ENCODE measurements around the gene EP400. TPM values are rescaled to one million over a fixed set of nuclear protein-coding genes. Genes with fewer than 3 reads are reported as not detected.

Gene EP400
- total and polyA plus RNA-seq, 4 donors, result 11.4 to 47.8 (median 25.7) TPM

- Histone ChIP-seq H3K27ac (ENCODE audit: low read depth in 1 of 2, low read length in 1 of 2) (no peak overlapping the region), H3K4me3 (no peak overlapping the region), H3K9ac (ENCODE audit: insufficient read depth in 1 of 2, low read length in 2 of 2) (no peak overlapping the region), H3K4me1 (ENCODE audit: control insufficient read depth in 5 of 5, insufficient read depth in 5 of 5, low read length in 5 of 5) (peaks cover 0 to 6% (median 0%) of the 10 kb centered on the region in 5 donors), H3K36me3 (ENCODE audit: control insufficient read depth in 4 of 4, insufficient read depth in 4 of 4, low read length in 4 of 4) (peaks cover 0 to 12% (median 6%) of the 10 kb centered on the region in 4 donors), H3K9me3 (ENCODE audit: control insufficient read depth in 4 of 4, insufficient read depth in 3 of 4, low read length in 3 of 4) (no peaks in the 10 kb centered on the region), H3K27me3 (ENCODE audit: control insufficient read depth in 3 of 3, insufficient read depth in 3 of 3, low read length in 2 of 3) (no peaks in the 10 kb centered on the region)
- 86 to 92% methylated on average over 8 of the region's 8 CpGs for WGBS, 2 donors
- DNase-seq (no peak), ATAC-seq (ENCODE audit: insufficient read depth, low FRiP score) (no peak)
- TF ChIP-seq CTCF (IDR thresholded peaks at IDR 0.05; ENCODE audit: control extremely low read depth, extremely low read depth), result no peak
Measured at GRCh38 chr12:131962069-131962468, 12.3 kb downstream of the EP400 start.

GRCh38 chr12:131963381-131963780 lies 13.6 kb downstream of the EP400 start:
- Histone ChIP-seq H3K9ac (ENCODE audit: insufficient read depth in 1 of 2, low read length in 2 of 2) (no peak overlapping the region), H3K4me3 (no peak overlapping the region), H3K36me3 (ENCODE audit: control insufficient read depth in 4 of 4, insufficient read depth in 4 of 4, low read length in 4 of 4) (peaks cover 0 to 12% (median 6%) of the 10 kb centered on the region in 4 donors), H3K9me3 (ENCODE audit: control insufficient read depth in 4 of 4, insufficient read depth in 3 of 4, low read length in 3 of 4) (no peaks in the 10 kb centered on the region), H3K4me1 (ENCODE audit: control insufficient read depth in 5 of 5, insufficient read depth in 5 of 5, low read length in 5 of 5) (peaks cover 0 to 6% (median 0%) of the 10 kb centered on the region in 5 donors), H3K27ac (ENCODE audit: low read depth in 1 of 2, low read length in 1 of 2) (no peak overlapping the region), H3K27me3 (ENCODE audit: control insufficient read depth in 3 of 3, insufficient read depth in 3 of 3, low read length in 2 of 3) (no peaks in the 10 kb centered on the region)
- WGBS, 2 donors, result 81 to 82% methylated on average over 4 of the region's 4 CpGs
- no peak for DNase-seq
- TF ChIP-seq CTCF (IDR thresholded peaks at IDR 0.05; ENCODE audit: control extremely low read depth, extremely low read depth), result no peak
- ATAC-seq (ENCODE audit: insufficient read depth, low FRiP score), result no peak

GRCh38 chr12:131965073-131965472 lies 15.3 kb downstream of the EP400 start:
- no peak overlapping the region for H3K9ac ChIP-seq (ENCODE audit: insufficient read depth in 1 of 2, low read length in 2 of 2)
- no peak overlapping the region for H3K4me3 ChIP-seq
- 79 to 92% methylated on average over 2 of the region's 2 CpGs for WGBS, 2 donors
- H3K27ac ChIP-seq (ENCODE audit: low read depth in 1 of 2, low read length in 1 of 2), result no peak overlapping the region
- ATAC-seq (ENCODE audit: insufficient read depth, low FRiP score) (no peak), DNase-seq (no peak)
- no peak for TF ChIP-seq CTCF (IDR thresholded peaks at IDR 0.05; ENCODE audit: control extremely low read depth, extremely low read depth)
- H3K9me3 ChIP-seq (ENCODE audit: control insufficient read depth in 4 of 4, insufficient read depth in 3 of 4, low read length in 3 of 4), result no peaks in the 10 kb centered on the region
- no peaks in the 10 kb centered on the region for H3K27me3 ChIP-seq (ENCODE audit: control insufficient read depth in 3 of 3, insufficient read depth in 3 of 3, low read length in 2 of 3)
- H3K4me1 ChIP-seq (ENCODE audit: control insufficient read depth in 5 of 5, insufficient read depth in 5 of 5, low read length in 5 of 5), result peaks cover 0 to 3% (median 0%) of the 10 kb centered on the region in 5 donors
- H3K36me3 ChIP-seq (ENCODE audit: control insufficient read depth in 4 of 4, insufficient read depth in 4 of 4, low read length in 4 of 4), result peaks cover under 1 to 12% (median 6%) of the 10 kb centered on the region in 4 donors

GRCh38 chr12:131971226-131971625 lies 21.5 kb downstream of the EP400 start:
- H3K36me3 ChIP-seq (ENCODE audit: control insufficient read depth in 4 of 4, insufficient read depth in 4 of 4, low read length in 4 of 4), result peaks cover 0 to 4% (median 2%) of the 10 kb centered on the region in 4 donors
- H3K27ac ChIP-seq (ENCODE audit: low read depth in 1 of 2, low read length in 1 of 2), result no peak overlapping the region
- H3K27me3 ChIP-seq (ENCODE audit: control insufficient read depth in 3 of 3, insufficient read depth in 3 of 3, low read length in 2 of 3), result no peaks in the 10 kb centered on the region
- WGBS, 2 donors, result 29 to 32% methylated on average over 1 of the region's 1 CpG
- no peaks in the 10 kb centered on the region for H3K9me3 ChIP-seq (ENCODE audit: control insufficient read depth in 4 of 4, insufficient read depth in 3 of 4, low read length in 3 of 4)
- H3K4me3 ChIP-seq, result no peak overlapping the region
- TF ChIP-seq CTCF (IDR thresholded peaks at IDR 0.05; ENCODE audit: control extremely low read depth, extremely low read depth), result no peak
- DNase-seq (no peak), ATAC-seq (ENCODE audit: insufficient read depth, low FRiP score) (no peak)
- H3K4me1 ChIP-seq (ENCODE audit: control insufficient read depth in 5 of 5, insufficient read depth in 5 of 5, low read length in 5 of 5), result peaks cover 0 to 11% (median 0%) of the 10 kb centered on the region in 5 donors
- no peak overlapping the region for H3K9ac ChIP-seq (ENCODE audit: insufficient read depth in 1 of 2, low read length in 2 of 2)
